SK-N-SH (cell line): ENCODE results near the gene ZNF648. TPM values are rescaled to one million over a fixed set of nuclear protein-coding genes. Genes with fewer than 3 reads are reported as not detected.

ENCODE experiments used
- CTCF ChIA-PET: fragments of 300-600, 350-600 bp; formaldehyde crosslinking; extraction: SDS; loops from one replicate; lab custom pipeline; 2021; lab: Yijun Ruan, JAX
- POLR2A ChIA-PET: fragments of 350-600 bp; sonication (Branson Sonifier 250); formaldehyde crosslinking; extraction: SDS; loops from one replicate; lab custom pipeline; 2020; ENCODE audit warnings: antibody characterized with exemption, inconsistent platforms; lab: Yijun Ruan, JAX
- DNase-seq: peaks from one replicate; pipeline ENCODE4 v3.0.0; 2012
- H2AFZ ChIP-seq: fragments of 200-600 bp; sonication (generic); 2 replicates; pipeline ENCODE4 v1.8.1; 2016; ENCODE audit warnings: antibody characterized with exemption, mild to moderate bottlenecking, low read depth
- H3F3A ChIP-seq: fragments of 200-600 bp; sonication (generic); replicated peaks from 2 replicates; pipeline ENCODE3; 2016; ENCODE audit warnings: antibody characterized with exemption, mild to moderate bottlenecking; ENCODE audit not compliant: insufficient read depth
- H3K27ac ChIP-seq, 2 experiments: fragments of 200-500 bp in 1 of 2; fragments of 200-600 bp in 1 of 2; sonication (Bioruptor generic) in 1 of 2; sonication (generic), shearing (Covaris generic) in 1 of 2; 2 replicates each; pipeline versions ENCODE4 v1.5.1 to v1.6.1; 2014 to 2016; ENCODE audit warnings: low read depth in 2 of 2, inconsistent platforms in 1 of 2, low read length in 1 of 2, mild to moderate bottlenecking in 1 of 2, mixed read lengths in 1 of 2
- H3K27me3 ChIP-seq: fragments of 200-600 bp; sonication (generic), shearing (Covaris generic); 2 replicates; pipeline ENCODE4 v1.6.1; 2016; ENCODE audit warnings: mixed run types; ENCODE audit not compliant: insufficient read depth
- H3K36me3 ChIP-seq, 2 experiments: fragments of 200-500 bp in 1 of 2; fragments of 200-600 bp in 1 of 2; sonication (Bioruptor generic) in 1 of 2; sonication (generic) in 1 of 2; replicated peaks in 1 of 2; 2 replicates each; pipeline versions ENCODE3 to v1.5.1; 2014 to 2016; ENCODE audit warnings: low read length in 1 of 2, mild to moderate bottlenecking in 1 of 2; ENCODE audit not compliant: insufficient read depth in 2 of 2, control insufficient read depth in 1 of 2
- H3K4me1 ChIP-seq, 2 experiments: fragments of 200-500 bp in 1 of 2; fragments of 200-600 bp in 1 of 2; sonication (Bioruptor generic) in 1 of 2; sonication (generic), shearing (Covaris generic) in 1 of 2; 2 replicates each; pipeline versions ENCODE4 v1.5.1 to v1.6.1; 2014 to 2016; ENCODE audit warnings: low read depth in 1 of 2, low read length in 1 of 2, mixed run types in 1 of 2; ENCODE audit not compliant: insufficient read depth in 2 of 2, control insufficient read depth in 1 of 2
- H3K4me2 ChIP-seq: fragments of 200-600 bp; sonication (generic), shearing (Covaris generic); 2 replicates; pipeline ENCODE4 v1.6.1; 2017; ENCODE audit warnings: mixed run types
- H3K4me3 ChIP-seq, 2 experiments: fragments of 200-500 bp in 1 of 2; fragments of 200-600 bp in 1 of 2; sonication (Bioruptor generic) in 1 of 2; sonication (generic), shearing (Covaris generic) in 1 of 2; 2 replicates each; pipeline versions ENCODE4 v1.5.1 to v1.8.1; 2014 to 2016; ENCODE audit warnings: low read depth in 2 of 2, inconsistent platforms in 1 of 2, low read length in 1 of 2, mild to moderate bottlenecking in 1 of 2, mixed read lengths in 1 of 2, moderate library complexity in 1 of 2
- H3K79me2 ChIP-seq: fragments of 200-600 bp; sonication (generic); 2 replicates; pipeline ENCODE4 v1.8.1; 2017; ENCODE audit warnings: mild to moderate bottlenecking; ENCODE audit not compliant: insufficient read depth
- H3K9ac ChIP-seq: fragments of 200-600 bp; sonication (generic); 2 replicates; pipeline ENCODE4 v1.6.1; 2017; ENCODE audit warnings: mixed run types
- H3K9me2 ChIP-seq: fragments of 200-600 bp; sonication (generic); 2 replicates; pipeline ENCODE4 v1.6.1; 2017; ENCODE audit warnings: mixed run types
- H3K9me3 ChIP-seq: fragments of 200-600 bp; sonication (generic); 2 replicates; pipeline ENCODE4 v1.6.1; 2017; ENCODE audit warnings: mixed run types, mild to moderate bottlenecking, moderate library complexity
- H4K20me1 ChIP-seq: fragments of 200-600 bp; sonication (generic); 2 replicates; pipeline ENCODE4 v1.6.1; 2017; ENCODE audit warnings: mild to moderate bottlenecking, mixed run types; ENCODE audit not compliant: insufficient read depth
- CHD2 ChIP-seq: fragments of 150-350 bp; IDR thresholded peaks from 2 replicates; pipeline ENCODE4 v1.6.1; 2018; ENCODE audit warnings: low read length; ENCODE audit not compliant: partially characterized antibody
- CTCF ChIP-seq: fragments of 200-600 bp; sonication (generic); IDR thresholded peaks from 2 replicates; pipeline ENCODE4 v1.6.1; 2017; ENCODE audit warnings: antibody characterized with exemption, mild to moderate bottlenecking, moderate library complexity
- ELF1 ChIP-seq: IDR thresholded peaks from 2 replicates; pipeline ENCODE4 v1.4.0; 2012
- EP300 ChIP-seq, 2 experiments: IDR thresholded peaks; 2 replicates each; pipeline versions ENCODE4 v1.4.0 to v1.6.1; 2012; ENCODE audit warnings: borderline replicate concordance in 1 of 2, low read depth in 1 of 2, low read length in 1 of 2
- EZH2phosphoT487 ChIP-seq: fragments of 200-600 bp; sonication (generic); IDR thresholded peaks from 2 replicates; pipeline ENCODE4 v1.6.1; 2017; ENCODE audit warnings: low read depth, mixed run types, mild to moderate bottlenecking, antibody characterized with exemption, moderate library complexity, borderline replicate concordance
- FOXJ3 ChIP-seq: sonication (generic); formaldehyde crosslinking; IDR thresholded peaks from 2 replicates; pipeline ENCODE4 v1.5.1; 2020; ENCODE audit warnings: mild to moderate bottlenecking, missing genetic modification reagents
- JUND ChIP-seq: IDR thresholded peaks from 2 replicates; pipeline ENCODE4 v1.4.0; 2012
- MAX ChIP-seq: IDR thresholded peaks from 2 replicates; pipeline ENCODE4 v1.4.0; 2012; ENCODE audit warnings: low read depth
- MXI1 ChIP-seq: IDR thresholded peaks from 2 replicates; pipeline ENCODE4 v1.6.1; 2012; ENCODE audit warnings: mild to moderate bottlenecking, low read depth, low read length, improper control_type of control experiment
- NFIC ChIP-seq: IDR thresholded peaks from 2 replicates; pipeline ENCODE4 v1.4.0; 2012; ENCODE audit warnings: borderline replicate concordance
- PBX3 ChIP-seq: IDR thresholded peaks from 2 replicates; pipeline ENCODE4; 2012
- POLR2AphosphoS5 ChIP-seq: IDR thresholded peaks from 2 replicates; pipeline ENCODE4 v1.6.1; 2012; ENCODE audit warnings: low read depth, low read length
- RFX5 ChIP-seq: IDR thresholded peaks from 2 replicates; pipeline ENCODE4 v1.6.1; 2012; ENCODE audit warnings: mild to moderate bottlenecking, improper control_type of control experiment, low read length
- RXRA ChIP-seq: IDR thresholded peaks from 2 replicates; pipeline ENCODE4 v1.4.0; 2012; ENCODE audit warnings: low read depth, mild to moderate bottlenecking, borderline replicate concordance
- SMC3 ChIP-seq: IDR thresholded peaks from 2 replicates; pipeline ENCODE4 v1.6.1; 2012; ENCODE audit warnings: low read depth, low read length, improper control_type of control experiment
- TCF12 ChIP-seq: IDR thresholded peaks from 2 replicates; pipeline ENCODE4 v1.4.0; 2012
- YY1 ChIP-seq: IDR thresholded peaks from 2 replicates; pipeline ENCODE4 v1.4.0; 2012; ENCODE audit warnings: low read depth, mild to moderate bottlenecking
- WGBS: methylation state at CpG from one replicate; pipeline ENCODE4 v1.1.6; 2017; ENCODE audit warnings: low lambda C conversion rate; 5-methylcytosine and 5-hydroxymethylcytosine counted together
- polyA plus RNA-seq, 3 experiments: library from polyadenylated mRNA; depleted of rRNA; stranded (reverse); fragments of >200 nt; gene quantifications; 2 replicates each; pipeline ENCODE4 v1.2.3, GENCODE V29; 2012
- TF ChIP-seq, protein P1 (sequence below): fragments of 150-350 bp; IDR thresholded peaks from 2 replicates; pipeline ENCODE4 v1.6.1; 2017; ENCODE audit warnings: antibody characterized with exemption, low read length, low read depth, borderline replicate concordance
- TF ChIP-seq, protein P2 (sequence below): fragments of 150-350 bp; IDR thresholded peaks from 2 replicates; pipeline ENCODE4 v1.6.1; 2016; ENCODE audit warnings: mild to moderate bottlenecking, low read depth, low read length

The ZNF648 gene
- polyA plus RNA-seq, 1 of the 3 experiments (the other 2 are of a cell fraction), result not detected

GRCh38 chr1:182041615-182042014 lies 19.9 kb downstream of the ZNF648 start:
- ChIA-PET POLR2A (no interaction called here), CTCF (no interaction called here)
- Histone ChIP-seq H3K36me3 (no peaks in the 10 kb centered on the region), H3K9ac (no peak overlapping the region), H3K4me1 (no peaks in the 10 kb centered on the region), H2AFZ (no peak overlapping the region), H3K4me2 (no peak overlapping the region), H3F3A (no peaks in the 10 kb centered on the region), H3K9me2 (no peaks in the 10 kb centered on the region; the same call in 1 of the 2 replicates), H3K4me3 (no peak overlapping the region), H3K27me3 (no peaks in the 10 kb centered on the region), H3K9me3 (peaks cover 11% of the 10 kb centered on the region; the same call in 1 of the 2 replicates), H3K27ac (no peak overlapping the region), H4K20me1 (no peaks in the 10 kb centered on the region), H3K79me2 (no peaks in the 10 kb centered on the region)
- no peak for DNase-seq
- TF ChIP-seq, protein P1, sequence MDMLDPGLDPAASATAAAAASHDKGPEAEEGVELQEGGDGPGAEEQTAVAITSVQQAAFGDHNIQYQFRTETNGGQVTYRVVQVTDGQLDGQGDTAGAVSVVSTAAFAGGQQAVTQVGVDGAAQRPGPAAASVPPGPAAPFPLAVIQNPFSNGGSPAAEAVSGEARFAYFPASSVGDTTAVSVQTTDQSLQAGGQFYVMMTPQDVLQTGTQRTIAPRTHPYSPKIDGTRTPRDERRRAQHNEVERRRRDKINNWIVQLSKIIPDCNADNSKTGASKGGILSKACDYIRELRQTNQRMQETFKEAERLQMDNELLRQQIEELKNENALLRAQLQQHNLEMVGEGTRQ, result no peak
- TF ChIP-seq MXI1 (no peak), EZH2phosphoT487 (no peak), RFX5 (no peak), PBX3 (no peak), CHD2 (no peak), CTCF (no peak), EP300 (IDR thresholded peaks at IDR 0.05; ENCODE audit: borderline replicate concordance in 1 of 2, low read depth in 1 of 2, low read length in 1 of 2) (no peak), MAX (no peak), SMC3 (no peak), RXRA (no peak), NFIC (no peak), ELF1 (no peak), FOXJ3 (no peak), POLR2AphosphoS5 (no peak), TCF12 (no peak), JUND (no peak), YY1 (no peak)
- TF ChIP-seq, protein P2, sequence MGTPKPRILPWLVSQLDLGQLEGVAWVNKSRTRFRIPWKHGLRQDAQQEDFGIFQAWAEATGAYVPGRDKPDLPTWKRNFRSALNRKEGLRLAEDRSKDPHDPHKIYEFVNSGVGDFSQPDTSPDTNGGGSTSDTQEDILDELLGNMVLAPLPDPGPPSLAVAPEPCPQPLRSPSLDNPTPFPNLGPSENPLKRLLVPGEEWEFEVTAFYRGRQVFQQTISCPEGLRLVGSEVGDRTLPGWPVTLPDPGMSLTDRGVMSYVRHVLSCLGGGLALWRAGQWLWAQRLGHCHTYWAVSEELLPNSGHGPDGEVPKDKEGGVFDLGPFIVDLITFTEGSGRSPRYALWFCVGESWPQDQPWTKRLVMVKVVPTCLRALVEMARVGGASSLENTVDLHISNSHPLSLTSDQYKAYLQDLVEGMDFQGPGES, result no peak
- WGBS, result 38% methylated on average over 3 of the region's 3 CpGs
